Midbrain (tissue), 1 donor: ENCODE results near the gene PASK.

Experiments used
- DNase-seq: peaks from one replicate; lab custom pipeline; 2025; lab: John Stamatoyannopoulos, UW

The PASK gene

DNA sequence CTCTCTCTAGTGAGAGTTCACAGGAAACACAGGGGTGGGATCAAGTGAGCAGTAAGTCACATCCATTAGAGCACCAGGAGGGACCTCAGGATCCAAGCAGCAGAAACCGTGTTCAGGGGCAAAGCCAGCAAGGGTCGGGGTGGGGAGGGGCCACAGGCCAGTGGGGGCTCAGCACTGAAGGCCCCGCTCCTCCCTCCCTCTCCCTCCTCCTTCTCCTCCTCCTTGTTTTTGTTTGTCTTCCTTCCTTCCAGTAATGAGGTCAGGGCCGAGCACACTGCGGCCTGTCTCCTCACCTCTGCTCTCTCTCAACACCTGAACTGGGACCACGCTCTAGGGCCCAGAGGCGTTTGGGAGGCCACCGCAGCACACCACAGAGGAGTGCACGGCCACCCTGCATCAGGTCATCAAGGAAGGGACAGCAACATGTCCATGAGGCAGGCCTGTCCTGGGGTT is 68.1 kb downstream of the PASK start:
- no peak for DNase-seq

DNA sequence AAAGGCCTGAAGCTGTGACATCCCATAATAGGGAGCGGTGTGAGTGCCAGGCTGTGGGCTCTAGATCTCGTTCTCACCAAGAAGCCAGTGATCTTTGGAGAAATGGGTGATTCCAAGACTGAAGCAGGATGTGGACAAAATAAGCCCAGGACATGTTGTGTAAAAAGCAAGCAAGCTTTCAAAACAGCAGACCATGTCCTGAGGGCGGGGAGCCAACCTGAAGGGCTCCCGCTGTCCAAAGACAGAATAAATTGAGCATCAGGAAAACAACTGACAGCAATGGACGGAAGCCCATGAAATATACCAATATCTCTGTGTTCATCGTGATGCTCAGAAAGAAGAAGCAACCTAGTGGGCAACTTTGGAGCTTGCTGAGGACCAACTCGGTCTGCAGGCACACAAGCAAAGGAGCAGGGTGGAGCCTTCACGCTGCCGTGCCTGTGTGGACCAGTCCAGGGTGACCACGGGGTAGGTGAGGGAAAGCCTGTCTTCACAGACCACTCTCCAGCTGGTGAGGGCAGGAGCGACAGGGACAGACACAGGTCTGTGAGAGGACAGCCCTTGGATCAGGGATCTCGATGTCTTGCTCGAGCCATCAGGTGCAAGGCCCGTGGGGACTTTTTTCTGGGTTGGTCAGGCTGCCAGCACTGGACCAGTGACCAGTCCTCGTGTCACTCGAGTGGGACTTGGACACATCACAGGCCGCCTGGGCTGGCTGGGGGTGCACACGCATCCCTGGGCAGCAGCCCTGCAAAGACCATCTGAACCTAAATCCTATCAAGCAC is 68.7 kb downstream of the PASK start:
- DNase-seq, result no peak

DNA sequence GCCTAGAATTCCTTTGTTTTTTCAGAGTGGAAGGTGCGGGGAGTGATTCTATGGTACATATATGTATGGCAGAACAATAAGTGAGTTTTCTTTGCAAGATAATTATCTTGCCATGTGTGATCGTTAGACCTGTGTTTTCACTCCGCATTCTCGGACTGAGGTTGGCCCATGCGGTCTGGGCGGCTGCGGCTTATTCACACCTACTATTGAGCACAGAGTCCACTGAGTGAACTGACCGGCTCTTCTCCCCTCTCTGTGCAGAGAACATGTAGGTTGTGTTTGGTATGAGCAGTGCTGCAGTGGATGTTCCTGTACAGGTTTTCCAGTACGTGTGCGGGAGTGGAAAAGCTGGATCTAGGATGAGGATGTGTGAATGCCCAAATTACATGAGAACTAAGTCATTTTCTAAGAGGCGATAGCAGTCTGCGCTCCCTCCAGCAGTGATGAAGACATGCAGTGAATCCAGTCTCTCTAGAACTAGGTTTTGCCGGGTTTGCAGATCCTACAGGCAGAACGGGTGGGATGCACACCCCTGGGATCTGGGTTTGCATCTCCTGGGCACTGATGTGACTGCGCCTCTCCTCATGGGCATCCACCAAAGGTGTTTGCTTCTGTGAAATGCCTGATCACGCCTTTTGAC is 74.3 kb downstream of the PASK start:
- DNase-seq, result no peak

GRCh38 chr2:241074065-241074818 is 75.0 kb downstream of the PASK start:
- DNase-seq, result no peak

GRCh38 chr2:241073166-241074064 is 75.9 kb downstream of the PASK start:
- no peak for DNase-seq

DNA sequence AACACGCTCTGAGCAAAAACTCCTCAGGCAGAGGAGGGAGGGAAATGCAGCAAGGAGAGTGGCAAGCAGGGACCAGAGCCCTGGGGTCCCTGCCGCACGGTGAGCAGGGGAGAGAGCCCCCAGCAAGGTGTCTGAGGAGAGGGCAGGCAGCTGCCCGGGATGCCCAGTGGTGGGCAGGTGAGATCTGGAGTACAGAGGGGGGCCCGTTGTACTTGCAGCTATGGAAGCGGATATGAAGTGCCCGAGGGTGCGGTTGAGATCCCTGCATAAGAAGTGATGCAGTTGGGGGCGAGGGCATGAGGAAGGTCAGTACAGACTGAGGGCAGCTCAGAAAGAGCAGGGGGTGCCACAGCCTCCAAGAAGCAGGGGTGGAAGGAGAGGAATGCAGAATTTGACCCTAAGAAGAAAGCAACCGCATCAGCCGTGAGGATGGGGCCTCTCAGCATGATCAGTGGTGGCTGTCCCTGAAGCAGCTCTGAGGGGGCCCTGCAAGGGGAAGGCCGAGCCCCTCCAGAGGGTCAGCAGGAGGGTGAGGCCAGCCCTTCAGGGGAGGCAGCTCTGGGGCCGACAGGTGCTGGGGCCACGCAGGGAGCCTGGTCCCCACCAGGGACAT is 76.6 kb downstream of the PASK start:
- no peak for DNase-seq

GRCh38 chr2:241072151-241072550 is 77.1 kb downstream of the PASK start:
- no peak for DNase-seq

DNA sequence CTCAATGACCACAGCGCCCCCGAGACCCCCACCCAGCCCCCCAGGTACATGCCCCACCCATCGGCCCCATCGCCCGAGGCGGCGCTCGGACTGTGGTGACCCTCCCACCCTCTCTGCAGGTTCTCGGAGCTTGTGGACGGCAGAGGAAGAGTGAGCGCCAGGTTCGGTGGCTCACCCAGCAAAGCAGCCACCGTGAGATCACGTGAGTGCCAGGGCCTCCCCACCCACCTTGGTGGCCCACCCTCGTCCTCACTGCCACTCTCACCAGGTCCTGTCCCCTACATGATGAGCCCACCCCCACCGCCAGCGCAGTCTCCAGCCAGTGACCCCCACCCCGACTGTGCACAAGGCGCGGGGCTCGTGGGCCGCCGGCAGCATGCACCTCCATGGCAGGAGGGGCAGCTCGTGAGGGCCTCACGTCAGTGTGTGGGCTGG is 77.6 kb downstream of the PASK start:
- DNase-seq, result no peak

DNA sequence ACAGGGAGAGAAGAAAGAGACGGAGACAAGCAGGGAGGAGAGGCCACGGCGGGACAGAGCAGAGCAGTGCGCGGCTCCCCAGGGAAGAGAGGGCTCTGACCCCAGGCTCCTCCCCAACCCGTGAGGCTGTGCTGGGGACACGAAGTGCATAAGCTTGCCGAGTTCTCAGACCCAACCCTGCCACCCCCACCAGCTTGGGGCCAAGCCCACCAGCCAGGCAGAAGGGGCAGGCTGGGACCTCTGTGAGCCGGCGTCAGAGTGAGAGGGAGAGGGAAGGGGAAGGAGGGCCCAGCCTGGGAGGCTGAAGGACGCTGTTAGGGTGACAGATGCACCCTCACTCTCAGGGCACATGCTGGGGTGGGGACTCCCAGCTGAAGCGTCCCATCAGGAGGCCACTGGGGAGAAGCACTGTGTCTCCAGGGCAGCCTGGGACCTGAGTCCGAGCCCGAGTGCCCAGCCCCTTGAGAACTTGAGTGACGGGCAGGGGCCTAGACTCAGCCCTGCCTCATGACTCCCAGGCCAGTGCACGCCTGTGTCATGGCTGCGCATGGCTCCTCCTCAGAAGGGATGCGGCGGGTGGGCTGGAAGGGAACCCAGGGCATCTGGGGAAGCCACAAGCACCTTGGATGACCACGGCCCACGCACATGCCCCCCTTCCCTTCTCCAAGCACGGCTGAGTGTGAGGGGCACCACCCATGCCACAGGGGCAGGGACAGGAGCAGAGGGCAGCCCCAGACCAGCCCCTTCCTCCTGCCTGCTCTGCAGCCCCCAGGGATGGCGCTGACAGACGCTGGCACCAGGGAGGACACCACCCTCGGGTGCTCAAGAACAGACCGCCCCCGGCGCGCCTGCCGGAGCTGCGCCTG is 78.2 kb downstream of the PASK start:
- DNase-seq, result no peak

DNA sequence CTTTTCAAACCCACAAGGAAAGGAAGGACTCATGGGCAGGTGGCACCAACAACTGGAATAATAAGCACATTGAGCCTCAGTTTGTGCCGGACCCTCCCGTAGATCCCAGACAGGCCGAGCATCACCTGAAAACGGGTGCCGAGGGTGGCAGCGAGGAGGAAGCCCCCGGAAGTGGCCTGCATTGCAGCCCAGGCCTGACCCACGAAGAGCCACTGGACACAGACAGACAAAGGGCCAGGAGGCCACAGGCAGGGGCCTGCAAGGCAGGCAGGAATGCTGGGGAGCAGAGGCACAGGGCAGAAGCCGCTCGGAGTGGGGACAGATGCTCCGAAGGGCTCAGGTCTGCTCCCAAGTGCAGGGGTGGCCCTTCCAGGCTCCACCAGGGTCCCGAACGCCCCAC is 78.9 kb downstream of the PASK start:
- DNase-seq, result no peak

GRCh38 chr2:241069821-241070281 is 79.4 kb downstream of the PASK start:
- no peak for DNase-seq

DNA sequence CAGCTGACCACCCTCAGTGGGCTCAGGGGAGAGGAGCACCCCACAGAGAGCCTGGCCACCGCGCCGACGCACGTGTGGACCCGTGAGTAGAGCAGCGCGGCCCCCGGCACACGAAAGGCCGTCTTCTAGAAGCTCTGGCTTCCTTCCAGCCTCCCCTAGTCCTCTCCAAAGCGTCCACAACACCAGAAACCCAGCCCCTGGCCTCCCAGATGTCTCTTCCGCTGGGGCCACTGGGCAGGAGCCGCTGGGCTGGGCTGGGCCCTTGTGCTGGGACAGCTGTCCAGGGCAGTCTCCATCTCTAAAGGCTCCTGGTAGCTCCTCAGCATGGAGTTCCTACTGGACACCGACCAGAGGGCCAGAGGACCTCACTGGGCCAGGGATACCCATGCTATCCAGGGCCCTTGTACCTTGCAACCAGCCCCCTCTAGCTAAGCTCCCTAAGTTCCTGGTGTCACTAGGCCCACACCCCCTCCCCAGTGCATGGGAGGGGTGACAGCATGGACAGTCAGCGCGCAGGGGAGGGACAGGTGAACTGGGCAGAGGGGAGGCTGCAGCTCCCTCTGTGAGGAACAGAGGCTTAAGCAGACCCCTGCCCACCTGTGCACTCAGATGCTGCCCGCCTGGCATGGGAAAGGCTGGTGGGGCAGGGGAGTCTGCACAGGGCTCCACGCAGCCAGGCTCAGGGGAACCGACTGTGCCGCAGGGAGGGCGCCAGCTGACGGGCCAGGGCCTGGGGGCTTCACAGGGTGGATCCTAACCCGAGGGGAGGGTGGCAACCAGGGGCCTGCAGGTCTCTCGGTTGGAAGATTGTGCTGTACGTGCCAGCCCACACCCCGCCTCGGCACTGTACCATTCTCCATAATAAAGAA is 80.1 kb downstream of the PASK start:
- no peak for DNase-seq

DNA sequence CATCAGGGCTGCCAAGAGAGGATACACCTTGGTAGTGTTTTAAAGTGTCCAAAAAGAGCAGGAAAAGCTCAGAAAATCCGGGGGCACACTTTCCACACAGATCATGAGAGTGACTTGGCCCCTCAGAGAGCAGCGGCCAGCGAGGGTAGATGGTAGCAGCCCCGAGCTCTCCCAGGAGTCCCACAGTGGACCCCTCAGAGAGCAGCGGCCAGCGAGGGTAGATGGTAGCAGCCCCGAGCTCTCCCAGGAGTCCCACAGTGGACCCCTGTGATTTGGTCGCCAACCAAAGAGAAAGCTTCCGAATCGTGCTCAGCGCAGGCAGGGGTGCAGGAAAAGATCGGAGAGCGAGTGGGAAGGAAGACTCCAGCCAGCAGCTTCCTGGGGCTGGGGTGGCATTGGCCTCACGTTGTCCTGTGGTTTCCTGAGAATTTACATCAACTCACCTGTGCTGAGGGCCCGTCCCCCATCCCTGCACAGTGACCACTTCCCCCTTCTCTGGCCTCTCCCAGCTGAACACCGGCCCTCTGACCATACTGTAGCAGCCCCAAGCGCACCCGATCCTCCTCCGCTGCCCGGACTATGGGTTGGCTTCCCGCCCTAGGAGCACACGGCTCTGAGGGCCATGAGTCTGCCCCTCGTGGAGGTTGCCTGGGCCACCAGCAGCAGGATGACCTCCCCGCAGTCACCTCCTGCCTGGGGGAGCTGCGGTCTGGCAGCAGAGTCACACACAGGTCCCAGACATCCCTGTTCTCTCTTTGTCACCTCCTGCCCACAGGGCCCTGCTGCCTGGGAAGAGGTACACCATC is 80.9 kb downstream of the PASK start:
- no peak for DNase-seq

DNA sequence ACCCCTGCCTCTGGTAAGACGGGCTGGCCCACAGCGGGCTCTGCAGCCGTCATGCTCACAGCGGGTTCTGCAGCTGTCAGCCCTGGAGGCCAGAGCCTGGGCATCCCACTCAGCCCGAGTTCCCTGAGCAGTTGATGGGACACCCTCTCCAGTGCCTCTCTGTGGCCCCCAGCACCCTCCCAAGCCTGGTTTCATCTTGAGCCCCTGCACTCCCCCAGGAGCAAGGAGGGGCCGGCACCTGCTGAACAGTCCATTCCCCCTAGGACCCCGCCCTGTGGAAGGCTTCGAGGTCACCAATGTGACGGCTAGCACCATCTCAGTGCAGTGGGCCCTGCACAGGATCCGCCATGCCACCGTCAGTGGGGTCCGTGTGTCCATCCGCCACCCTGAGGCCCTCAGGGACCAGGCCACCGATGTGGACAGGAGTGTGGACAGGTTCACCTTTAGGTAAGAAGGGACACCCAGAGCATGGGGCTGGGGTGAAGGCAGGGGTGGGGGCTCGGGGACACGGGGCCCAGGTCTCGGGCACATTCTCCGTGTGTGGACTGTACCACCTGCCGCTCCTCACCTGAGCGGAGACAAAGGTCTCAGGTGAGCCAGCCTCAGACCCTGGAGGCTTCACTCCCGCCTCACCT is 81.7 kb downstream of the PASK start:
- no peak for DNase-seq

GRCh38 chr2:241066893-241067341 is 82.4 kb downstream of the PASK start:
- DNase-seq, result no peak

DNA sequence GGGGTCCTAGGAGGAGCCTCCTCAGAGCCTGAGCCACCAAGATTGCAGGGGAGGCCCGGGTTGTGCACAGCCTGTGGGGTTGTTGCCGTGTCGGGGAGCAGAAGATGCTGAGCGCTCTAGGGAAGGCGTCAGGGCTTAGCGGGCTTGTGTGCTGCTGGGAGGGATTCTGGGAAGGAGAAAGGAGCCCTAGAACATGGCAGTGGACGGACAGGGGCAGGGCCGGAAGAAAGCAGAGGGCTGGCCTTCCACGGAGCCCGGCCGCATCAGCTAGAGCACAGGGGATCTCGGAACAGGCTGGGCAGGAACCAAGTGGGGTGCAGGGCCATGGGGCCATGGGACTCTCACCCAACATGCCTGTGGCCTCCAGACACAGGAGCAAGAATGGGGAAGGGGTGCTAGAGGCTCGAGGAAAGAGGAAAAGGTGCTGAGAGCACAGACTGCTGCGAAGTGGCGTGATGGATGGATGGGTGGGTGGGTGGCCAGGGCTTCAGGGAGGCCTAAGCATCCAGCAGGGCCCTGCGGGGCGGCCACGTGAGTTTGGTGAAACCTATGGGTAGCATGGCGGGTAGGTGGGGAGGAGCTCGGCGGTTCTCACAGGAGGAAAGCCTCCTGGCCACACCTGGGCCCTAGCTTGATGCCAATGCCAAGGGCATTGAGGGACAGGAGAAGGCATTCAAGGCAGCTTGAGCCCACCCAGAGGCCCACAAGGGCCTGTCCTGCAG is 82.9 kb downstream of the PASK start:
- DNase-seq, result no peak

DNA sequence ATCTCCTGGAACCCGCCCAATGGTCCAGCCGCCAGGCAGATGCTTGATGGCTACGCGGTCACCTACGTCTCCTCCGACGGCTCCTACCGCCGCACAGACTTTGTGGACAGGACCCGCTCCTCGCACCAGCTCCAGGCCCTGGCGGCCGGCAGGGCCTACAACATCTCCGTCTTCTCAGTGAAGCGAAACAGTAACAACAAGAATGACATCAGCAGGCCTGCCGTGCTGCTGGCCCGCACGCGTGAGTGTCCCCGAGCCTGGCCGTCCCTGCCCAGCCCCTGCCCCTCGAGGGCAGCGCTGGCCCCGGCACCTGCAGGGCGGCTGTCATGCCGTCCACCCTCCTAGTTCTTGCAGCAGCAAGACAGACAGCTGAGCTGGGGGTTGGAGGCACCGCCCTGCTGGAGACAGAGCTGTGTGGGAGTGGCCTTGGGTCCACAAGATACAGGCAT is 83.9 kb downstream of the PASK start:
- no peak for DNase-seq
